GM23338 (cell line): ENCODE results near the gene HIBADH. TPM values are rescaled to one million over a fixed set of nuclear protein-coding genes. Genes with fewer than 3 reads are reported as not detected.

ENCODE experiments used
- ATAC-seq: fragments of 200-7000 bp; cut with Tn5 transposase; 3 replicates; pipeline ENCODE4 v1.9.1; 2020
- DNase-seq: peaks from one replicate; pipeline ENCODE4 v3.0.0-alpha.2; 2015; ENCODE audit warnings: low spot score
- H2AFZ ChIP-seq: fragments of 200-600 bp; sonication (generic); 2 replicates; pipeline ENCODE4 v1.8.0; 2016; ENCODE audit warnings: antibody characterized with exemption, mild to moderate bottlenecking, moderate library complexity
- H3F3A ChIP-seq: fragments of 200-600 bp; sonication (generic); replicated peaks from 2 replicates; pipeline ENCODE4 v1.8.0; 2017; ENCODE audit warnings: antibody characterized with exemption, mixed run types, low read depth
- H3K27ac ChIP-seq: fragments of 200-600 bp; sonication (generic); 2 replicates; pipeline ENCODE4 v1.6.1; 2016; ENCODE audit warnings: low read depth
- H3K27me3 ChIP-seq: fragments of 200-600 bp; sonication (generic); 2 replicates; pipeline ENCODE4 v1.8.0; 2016; ENCODE audit warnings: mild to moderate bottlenecking, mixed run types, moderate library complexity; ENCODE audit not compliant: insufficient read depth
- H3K36me3 ChIP-seq: fragments of 200-600 bp; sonication (generic); 2 replicates; pipeline ENCODE4 v1.8.0; 2016; ENCODE audit warnings: mild to moderate bottlenecking; ENCODE audit not compliant: insufficient read depth
- H3K4me1 ChIP-seq: fragments of 200-600 bp; sonication (generic); 2 replicates; pipeline ENCODE4 v1.8.0; 2016; ENCODE audit warnings: mild to moderate bottlenecking, moderate library complexity; ENCODE audit not compliant: insufficient read depth
- H3K4me2 ChIP-seq: fragments of 200-600 bp; sonication (generic); 2 replicates; pipeline ENCODE4 v1.7.1; 2017; ENCODE audit warnings: mixed run types
- H3K4me3 ChIP-seq: fragments of 200-600 bp; sonication (generic); 2 replicates; pipeline ENCODE4 v1.6.1; 2016; ENCODE audit warnings: mixed run types
- H3K79me2 ChIP-seq: fragments of 200-600 bp; sonication (generic); replicated peaks from 2 replicates; pipeline ENCODE4 v1.8.0; 2017; ENCODE audit warnings: mild to moderate bottlenecking; ENCODE audit not compliant: insufficient read depth
- H3K9me2 ChIP-seq: fragments of 200-600 bp; sonication (generic); 2 replicates; pipeline ENCODE4 v1.8.0; 2017; ENCODE audit not compliant: insufficient read depth
- H4K20me1 ChIP-seq: fragments of 200-600 bp; sonication (generic); replicated peaks from 2 replicates; pipeline ENCODE4 v1.8.0; 2017; ENCODE audit warnings: mild to moderate bottlenecking; ENCODE audit not compliant: insufficient read depth
- H3K27ac Mint-ChIP-seq: 2 replicates; pipeline ENCODE4 v1.8.0; 2020; ENCODE audit warnings: inconsistent platforms, mild to moderate bottlenecking, moderate library complexity, mixed read lengths
- H3K27me3 Mint-ChIP-seq: 3 replicates; pipeline ENCODE4 v1.8.0; 2022; ENCODE audit warnings: low read depth, mild to moderate bottlenecking, moderate library complexity, mixed read lengths, inconsistent platforms; ENCODE audit not compliant: insufficient read depth, poor library complexity
- H3K36me3 Mint-ChIP-seq: 3 replicates; pipeline ENCODE4 v1.8.0; 2021; ENCODE audit warnings: low read depth, mild to moderate bottlenecking, inconsistent platforms, moderate library complexity, mixed read lengths
- H3K4me1 Mint-ChIP-seq: 3 replicates; pipeline ENCODE4 v1.8.0; 2020; ENCODE audit warnings: mild to moderate bottlenecking, inconsistent platforms, mixed read lengths
- H3K4me3 Mint-ChIP-seq: 3 replicates; pipeline ENCODE4 v1.8.0; 2021; ENCODE audit warnings: moderate library complexity, mild to moderate bottlenecking, inconsistent platforms, mixed read lengths
- H3K9me3 Mint-ChIP-seq: 3 replicates; pipeline ENCODE4 v1.8.0; 2020; ENCODE audit warnings: moderate library complexity, mild to moderate bottlenecking, inconsistent platforms, mixed read lengths
- CREB1 ChIP-seq: fragments of 250-450 bp; sonication (Bioruptor Pico); IDR thresholded peaks from 2 replicates; pipeline ENCODE4 v1.5.0; 2020; ENCODE audit warnings: low read depth, mild to moderate bottlenecking, moderate library complexity
- CTCF ChIP-seq, 2 experiments: fragments of 200-600 bp in 1 of 2; sonication (generic) in 1 of 2; conservative IDR thresholded peaks; 2 replicates each; pipeline versions ENCODE4 v1.5.1 to v1.6.1; 2016 to 2017; ENCODE audit warnings: antibody characterized with exemption in 2 of 2, low read depth in 2 of 2, mild to moderate bottlenecking in 2 of 2, moderate library complexity in 1 of 2
- EZH2 ChIP-seq: fragments of 200-600 bp; sonication (generic); IDR thresholded peaks from one replicate; pipeline ENCODE4 v1.8.0; 2017; ENCODE audit warnings: antibody characterized with exemption, mild to moderate bottlenecking, low read depth; ENCODE audit not compliant: unreplicated experiment
- EZH2phosphoT487 ChIP-seq: fragments of 200-600 bp; sonication (generic); IDR thresholded peaks from one replicate; pipeline ENCODE4 v1.8.1; 2018; ENCODE audit warnings: antibody characterized with exemption; ENCODE audit not compliant: unreplicated experiment
- JUNB ChIP-seq: IDR thresholded peaks from one replicate; pipeline ENCODE4 v1.6.1; 2016; ENCODE audit warnings: antibody characterized with exemption; ENCODE audit not compliant: unreplicated experiment
- NANOG ChIP-seq: IDR thresholded peaks from 2 replicates; pipeline ENCODE4 v1.6.1; 2016; ENCODE audit warnings: antibody characterized with exemption, borderline replicate concordance
- POLR2AphosphoS5 ChIP-seq: IDR thresholded peaks from 2 replicates; pipeline ENCODE4 v1.6.1; 2016; ENCODE audit warnings: antibody characterized with exemption, low read depth
- REST ChIP-seq: IDR thresholded peaks from one replicate; pipeline ENCODE4 v1.6.1; 2018; ENCODE audit warnings: antibody characterized with exemption; ENCODE audit not compliant: unreplicated experiment
- STAT1 ChIP-seq: IDR thresholded peaks from one replicate; pipeline ENCODE4 v1.6.1; 2016; ENCODE audit warnings: antibody characterized with exemption; ENCODE audit not compliant: unreplicated experiment
- ZNF114 ChIP-seq: fragments of 250-450 bp; sonication (Bioruptor Pico); IDR thresholded peaks from 2 replicates; pipeline ENCODE4 v1.5.0; 2020; ENCODE audit warnings: mild to moderate bottlenecking, moderate library complexity
- ZNF331 ChIP-seq: fragments of 250-450 bp; sonication (Bioruptor Pico); IDR thresholded peaks from 2 replicates; pipeline ENCODE4 v1.5.0; 2020; ENCODE audit warnings: low read depth, mild to moderate bottlenecking, moderate library complexity
- polyA plus RNA-seq: library from polyadenylated mRNA; unstranded; fragments of >200 nt; fragmentation: Nextera tagmentation; extraction: Ambion mirVana; gene quantifications from 2 replicates; pipeline ENCODE4 v1.2.1, GENCODE V29; 2016
- total RNA-seq: library from RNA; depleted of rRNA; stranded (reverse); fragments of >200 nt; shearing (Covaris generic); gene quantifications from 2 replicates; pipeline ENCODE4 v1.2.3, GENCODE V29; 2014
- TF ChIP-seq, protein P1 (sequence below): fragments of 250-450 bp; sonication (Bioruptor Pico); IDR thresholded peaks from 2 replicates; pipeline ENCODE4 v1.5.0; 2020; ENCODE audit warnings: mild to moderate bottlenecking, moderate library complexity
- TF ChIP-seq, protein P2 (sequence below): IDR thresholded peaks from 2 replicates; pipeline ENCODE4 v1.6.1; 2016; ENCODE audit warnings: antibody characterized with exemption

The HIBADH gene
- total and polyA plus RNA-seq, 2 experiments from 2014 or later: 31.3 to 57.0 TPM

- TF ChIP-seq, protein P1, sequence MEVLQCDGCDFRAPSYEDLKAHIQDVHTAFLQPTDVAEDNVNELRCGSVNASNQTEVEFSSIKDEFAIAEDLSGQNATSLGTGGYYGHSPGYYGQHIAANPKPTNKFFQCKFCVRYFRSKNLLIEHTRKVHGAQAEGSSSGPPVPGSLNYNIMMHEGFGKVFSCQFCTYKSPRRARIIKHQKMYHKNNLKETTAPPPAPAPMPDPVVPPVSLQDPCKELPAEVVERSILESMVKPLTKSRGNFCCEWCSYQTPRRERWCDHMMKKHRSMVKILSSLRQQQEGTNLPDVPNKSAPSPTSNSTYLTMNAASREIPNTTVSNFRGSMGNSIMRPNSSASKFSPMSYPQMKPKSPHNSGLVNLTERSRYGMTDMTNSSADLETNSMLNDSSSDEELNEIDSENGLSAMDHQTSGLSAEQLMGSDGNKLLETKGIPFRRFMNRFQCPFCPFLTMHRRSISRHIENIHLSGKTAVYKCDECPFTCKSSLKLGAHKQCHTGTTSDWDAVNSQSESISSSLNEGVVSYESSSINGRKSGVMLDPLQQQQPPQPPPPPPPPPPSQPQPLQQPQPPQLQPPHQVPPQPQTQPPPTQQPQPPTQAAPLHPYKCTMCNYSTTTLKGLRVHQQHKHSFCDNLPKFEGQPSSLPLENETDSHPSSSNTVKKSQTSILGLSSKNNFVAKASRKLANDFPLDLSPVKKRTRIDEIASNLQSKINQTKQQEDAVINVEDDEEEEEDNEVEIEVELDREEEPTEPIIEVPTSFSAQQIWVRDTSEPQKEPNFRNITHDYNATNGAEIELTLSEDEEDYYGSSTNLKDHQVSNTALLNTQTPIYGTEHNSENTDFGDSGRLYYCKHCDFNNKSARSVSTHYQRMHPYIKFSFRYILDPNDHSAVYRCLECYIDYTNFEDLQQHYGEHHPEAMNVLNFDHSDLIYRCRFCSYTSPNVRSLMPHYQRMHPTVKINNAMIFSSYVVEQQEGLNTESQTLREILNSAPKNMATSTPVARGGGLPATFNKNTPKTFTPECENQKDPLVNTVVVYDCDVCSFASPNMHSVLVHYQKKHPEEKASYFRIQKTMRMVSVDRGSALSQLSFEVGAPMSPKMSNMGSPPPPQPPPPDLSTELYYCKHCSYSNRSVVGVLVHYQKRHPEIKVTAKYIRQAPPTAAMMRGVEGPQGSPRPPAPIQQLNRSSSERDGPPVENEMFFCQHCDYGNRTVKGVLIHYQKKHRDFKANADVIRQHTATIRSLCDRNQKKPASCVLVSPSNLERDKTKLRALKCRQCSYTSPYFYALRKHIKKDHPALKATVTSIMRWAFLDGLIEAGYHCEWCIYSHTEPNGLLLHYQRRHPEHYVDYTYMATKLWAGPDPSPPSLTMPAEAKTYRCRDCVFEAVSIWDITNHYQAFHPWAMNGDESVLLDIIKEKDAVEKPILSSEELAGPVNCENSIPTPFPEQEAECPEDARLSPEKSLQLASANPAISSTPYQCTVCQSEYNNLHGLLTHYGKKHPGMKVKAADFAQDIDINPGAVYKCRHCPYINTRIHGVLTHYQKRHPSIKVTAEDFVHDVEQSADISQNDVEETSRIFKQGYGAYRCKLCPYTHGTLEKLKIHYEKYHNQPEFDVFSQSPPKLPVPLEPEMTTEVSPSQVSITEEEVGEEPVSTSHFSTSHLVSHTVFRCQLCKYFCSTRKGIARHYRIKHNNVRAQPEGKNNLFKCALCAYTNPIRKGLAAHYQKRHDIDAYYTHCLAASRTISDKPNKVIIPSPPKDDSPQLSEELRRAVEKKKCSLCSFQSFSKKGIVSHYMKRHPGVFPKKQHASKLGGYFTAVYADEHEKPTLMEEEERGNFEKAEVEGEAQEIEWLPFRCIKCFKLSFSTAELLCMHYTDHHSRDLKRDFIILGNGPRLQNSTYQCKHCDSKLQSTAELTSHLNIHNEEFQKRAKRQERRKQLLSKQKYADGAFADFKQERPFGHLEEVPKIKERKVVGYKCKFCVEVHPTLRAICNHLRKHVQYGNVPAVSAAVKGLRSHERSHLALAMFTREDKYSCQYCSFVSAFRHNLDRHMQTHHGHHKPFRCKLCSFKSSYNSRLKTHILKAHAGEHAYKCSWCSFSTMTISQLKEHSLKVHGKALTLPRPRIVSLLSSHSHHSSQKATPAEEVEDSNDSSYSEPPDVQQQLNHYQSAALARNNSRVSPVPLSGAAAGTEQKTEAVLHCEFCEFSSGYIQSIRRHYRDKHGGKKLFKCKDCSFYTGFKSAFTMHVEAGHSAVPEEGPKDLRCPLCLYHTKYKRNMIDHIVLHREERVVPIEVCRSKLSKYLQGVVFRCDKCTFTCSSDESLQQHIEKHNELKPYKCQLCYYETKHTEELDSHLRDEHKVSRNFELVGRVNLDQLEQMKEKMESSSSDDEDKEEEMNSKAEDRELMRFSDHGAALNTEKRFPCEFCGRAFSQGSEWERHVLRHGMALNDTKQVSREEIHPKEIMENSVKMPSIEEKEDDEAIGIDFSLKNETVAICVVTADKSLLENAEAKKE: no peak
- no peak for TF ChIP-seq STAT1
- TF ChIP-seq CTCF (conservative IDR thresholded peaks at IDR 0.05; ENCODE audit: low read depth in 2 of 2): no peak
- TF ChIP-seq JUNB: no peak
- no peak for TF ChIP-seq ZNF331 (CRISPR knock-in tag)
- no peak for TF ChIP-seq REST
- no peak for TF ChIP-seq EZH2
- TF ChIP-seq EZH2phosphoT487: no peak
- no peak for TF ChIP-seq POLR2AphosphoS5
- no peak for TF ChIP-seq NANOG
- no peak for TF ChIP-seq ZNF114
- TF ChIP-seq CREB1: no peak
- TF ChIP-seq, protein P2, sequence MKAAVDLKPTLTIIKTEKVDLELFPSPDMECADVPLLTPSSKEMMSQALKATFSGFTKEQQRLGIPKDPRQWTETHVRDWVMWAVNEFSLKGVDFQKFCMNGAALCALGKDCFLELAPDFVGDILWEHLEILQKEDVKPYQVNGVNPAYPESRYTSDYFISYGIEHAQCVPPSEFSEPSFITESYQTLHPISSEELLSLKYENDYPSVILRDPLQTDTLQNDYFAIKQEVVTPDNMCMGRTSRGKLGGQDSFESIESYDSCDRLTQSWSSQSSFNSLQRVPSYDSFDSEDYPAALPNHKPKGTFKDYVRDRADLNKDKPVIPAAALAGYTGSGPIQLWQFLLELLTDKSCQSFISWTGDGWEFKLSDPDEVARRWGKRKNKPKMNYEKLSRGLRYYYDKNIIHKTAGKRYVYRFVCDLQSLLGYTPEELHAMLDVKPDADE: no peak
- H3K9me3 Mint-ChIP-seq: no peaks in the 10 kb centered on the region
- no peak overlapping the region for H2AFZ ChIP-seq
- H3K27me3 Mint-ChIP-seq: peaks cover 6% of the 10 kb centered on the region
- H3K4me1 ChIP-seq: peaks cover 5% of the 10 kb centered on the region; the same call in 1 of the 2 replicates
- H3K9me2 ChIP-seq: no peaks in the 10 kb centered on the region
- H3K4me3 ChIP-seq: no peak overlapping the region
- H3K27ac ChIP-seq: no peak overlapping the region
- no peaks in the 10 kb centered on the region for H3K79me2 ChIP-seq
- ATAC-seq (no peak), DNase-seq (no peak)
- no peak overlapping the region for H3K27ac Mint-ChIP-seq
- H3K4me1 Mint-ChIP-seq: peaks cover 7% of the 10 kb centered on the region; the same call in 2 of the 3 replicates
- no peak overlapping the region for H3K4me2 ChIP-seq
- no peak overlapping the region for H3K4me3 Mint-ChIP-seq
- H3F3A ChIP-seq: no peaks in the 10 kb centered on the region
- peaks cover 17% of the 10 kb centered on the region for H3K27me3 ChIP-seq
- H3K36me3 Mint-ChIP-seq: peaks cover 12% of the 10 kb centered on the region
- H4K20me1 ChIP-seq: no peaks in the 10 kb centered on the region
- peaks cover 6% of the 10 kb centered on the region; the same call in 1 of the 2 replicates for H3K36me3 ChIP-seq
Observed at GRCh38 chr7:27522566-27522965, 140.1 kb downstream of the HIBADH start.
